HPDE6-E6E7 (cell line): ENCODE measurements around the gene MAP4K3.

Source experiments
- DNase-seq: peaks from one replicate; pipeline ENCODE4 v3.0.0; 2011; ENCODE audit warnings: missing footprints; ENCODE audit errors: extremely low spot score

The MAP4K3 gene

DNA sequence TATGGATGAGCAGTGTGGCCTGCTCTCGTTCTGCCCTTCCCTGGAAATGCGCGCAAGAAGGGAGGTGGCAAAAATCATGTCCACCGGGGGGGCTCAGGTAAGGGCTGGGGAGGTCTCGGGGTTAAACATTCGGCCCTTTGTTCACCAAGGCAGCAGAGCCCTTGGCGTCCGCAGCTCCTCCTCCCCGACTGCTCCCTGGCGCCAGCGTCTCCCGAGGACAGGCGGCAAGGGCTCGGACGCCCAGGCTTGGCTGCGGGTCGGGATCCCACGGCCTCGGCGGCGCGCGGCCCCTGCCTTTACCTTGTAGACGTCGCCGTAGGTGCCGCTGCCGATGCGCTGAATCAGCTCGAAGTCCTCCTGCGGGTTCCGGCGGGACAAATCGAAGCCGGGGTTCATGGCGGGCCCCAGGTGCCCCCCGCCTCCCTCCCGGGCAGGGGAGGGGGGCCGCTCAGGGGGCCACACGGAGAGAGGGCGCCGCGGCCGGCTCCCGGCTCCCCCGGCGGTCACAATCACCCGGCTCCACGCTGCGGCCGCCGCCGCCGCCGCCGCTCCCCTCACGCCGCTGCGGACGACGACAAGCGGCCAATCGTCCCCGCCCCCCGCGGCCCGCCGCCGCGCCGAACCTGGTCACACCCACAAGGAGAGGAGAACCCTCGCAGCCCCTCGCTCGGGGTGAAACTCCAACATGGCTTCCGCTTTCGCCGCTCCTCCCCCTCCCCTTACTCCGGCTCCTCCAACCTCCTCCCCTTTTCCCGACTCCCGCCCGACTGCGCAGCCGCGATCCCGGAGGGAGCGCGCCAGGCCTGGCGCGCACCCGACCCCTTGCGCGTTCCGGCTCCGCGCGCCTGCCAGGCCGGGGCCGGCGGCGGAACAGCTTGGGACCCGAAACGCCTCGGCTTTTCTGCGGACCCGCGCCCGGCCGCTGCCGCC is at the start of gene MAP4K3:
Gene MAP4K3, minus strand, starts transcription at position 694 of the 930 bp plus-strand sequence. Its CDS starts 298 bp downstream, at position 396.
- peak; percentile 92 for DNase-seq

DNA sequence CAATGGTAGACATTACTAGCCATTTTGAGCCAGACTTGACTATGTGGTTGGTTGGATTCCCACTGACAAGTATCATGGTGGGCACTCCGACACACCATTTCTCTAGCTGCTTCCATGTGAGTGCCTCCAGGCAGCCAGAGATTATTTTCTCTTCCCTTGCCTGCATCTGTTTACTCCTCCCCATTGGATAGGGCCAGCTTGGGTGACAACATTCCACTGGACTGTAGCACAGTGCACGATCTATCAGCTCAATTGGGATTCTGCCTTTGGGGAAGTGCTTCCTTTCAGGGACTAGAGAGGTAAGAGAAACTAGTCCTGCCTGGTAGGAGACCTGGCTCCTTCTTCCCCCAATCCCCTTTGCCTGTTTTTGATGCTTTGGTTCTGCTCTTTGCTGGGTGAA is 49.0 kb upstream of the MAP4K3 start:
- DNase-seq: no peak

DNA sequence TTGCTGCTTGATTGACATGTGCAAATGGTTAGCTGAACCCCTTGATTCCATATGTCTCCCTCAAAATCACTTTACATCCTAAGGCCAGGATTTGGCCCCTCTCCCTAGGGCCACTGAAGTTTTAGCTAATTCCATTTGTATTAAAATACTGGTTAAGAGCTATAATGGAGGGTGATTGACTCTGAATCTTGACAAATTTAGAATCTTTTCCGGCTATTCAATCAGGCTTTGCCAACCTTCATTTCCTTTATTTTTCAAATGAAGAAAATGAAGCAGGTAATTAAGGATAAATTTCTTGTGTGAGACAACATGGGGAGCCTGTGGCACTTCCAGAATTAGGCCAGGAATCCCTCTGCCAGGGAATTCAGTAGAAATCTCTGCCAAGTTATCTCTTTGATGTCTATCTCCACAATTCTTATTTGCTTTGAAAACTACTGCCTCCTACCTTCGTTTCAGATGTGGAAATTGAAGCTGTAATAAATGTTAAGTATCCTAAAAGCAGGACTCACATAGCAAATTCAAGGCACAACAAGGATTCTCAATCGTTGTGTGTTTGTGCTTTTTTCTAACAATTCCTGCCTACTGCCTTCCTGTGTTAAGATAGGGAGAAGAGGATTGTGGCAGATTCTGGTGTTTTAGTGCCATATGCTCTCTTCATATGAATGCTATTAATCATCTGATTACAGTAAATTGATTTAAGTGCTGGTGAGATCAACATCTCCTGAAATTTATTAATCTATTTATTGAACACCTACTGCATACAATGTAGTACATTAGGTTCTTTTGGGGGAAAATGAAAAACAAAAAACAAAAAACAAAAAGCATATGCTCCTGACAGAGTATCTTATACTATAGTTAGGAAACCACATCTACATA is 47.8 kb upstream of the MAP4K3 start:
- DNase-seq: no peak

DNA sequence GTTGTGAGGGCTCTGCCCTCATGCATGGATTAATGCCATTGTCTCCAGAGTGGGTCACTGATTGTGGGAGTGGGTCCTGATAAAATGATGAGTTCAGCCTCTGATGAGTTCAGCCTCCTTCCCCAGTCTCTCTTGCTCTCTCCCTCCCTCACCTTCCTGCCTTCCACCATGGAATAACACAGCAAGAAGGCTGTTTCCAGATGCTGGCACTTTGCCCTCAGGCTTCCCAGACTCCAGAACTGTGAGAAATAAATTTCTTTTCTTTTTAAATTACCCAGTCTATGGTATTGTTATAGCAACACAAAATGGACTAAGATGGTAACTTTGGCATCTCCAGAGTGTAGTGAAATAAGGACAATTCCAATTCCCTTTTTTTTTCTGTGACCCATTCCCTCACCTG is 47.1 kb upstream of the MAP4K3 start:
- DNase-seq: no peak

DNA sequence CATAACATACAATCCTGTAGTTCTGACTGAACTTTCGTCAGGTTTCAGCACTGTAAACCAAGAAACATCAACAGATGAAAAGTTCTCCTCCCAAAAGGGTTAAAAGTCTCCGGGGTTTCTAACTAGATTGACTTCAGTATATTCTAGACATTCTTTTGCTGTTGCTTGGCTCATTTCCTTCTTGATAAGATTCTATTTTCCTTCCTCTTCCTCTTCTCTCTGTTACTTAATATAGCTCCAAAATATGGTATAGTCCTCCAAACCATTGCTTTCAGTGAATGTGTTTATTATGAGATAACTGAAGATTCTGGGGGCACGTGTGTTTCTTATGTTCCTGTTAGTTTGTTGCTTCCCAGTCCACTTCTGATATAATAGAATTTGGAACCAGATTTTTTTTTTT is 46.4 kb upstream of the MAP4K3 start:
- no peak for DNase-seq

DNA sequence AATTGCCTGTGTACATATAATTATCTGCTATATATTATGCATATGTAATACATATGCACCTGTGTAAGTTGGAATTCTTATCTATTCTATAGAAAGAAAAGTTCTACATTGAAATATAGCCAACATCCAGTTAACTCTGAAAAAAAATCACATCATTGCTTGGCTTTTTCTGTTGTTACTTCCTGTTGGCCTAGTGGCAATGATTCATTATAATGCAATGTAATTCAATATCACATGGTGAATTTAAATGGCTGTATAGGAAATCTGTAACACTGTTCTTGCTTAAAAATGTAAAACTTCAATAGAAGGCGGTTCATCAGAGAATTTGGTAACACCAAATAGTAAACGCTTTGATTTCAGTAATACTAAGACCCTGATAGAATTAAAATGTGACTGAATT is 44.5 kb upstream of the MAP4K3 start:
- peak; percentile 38 for DNase-seq

DNA sequence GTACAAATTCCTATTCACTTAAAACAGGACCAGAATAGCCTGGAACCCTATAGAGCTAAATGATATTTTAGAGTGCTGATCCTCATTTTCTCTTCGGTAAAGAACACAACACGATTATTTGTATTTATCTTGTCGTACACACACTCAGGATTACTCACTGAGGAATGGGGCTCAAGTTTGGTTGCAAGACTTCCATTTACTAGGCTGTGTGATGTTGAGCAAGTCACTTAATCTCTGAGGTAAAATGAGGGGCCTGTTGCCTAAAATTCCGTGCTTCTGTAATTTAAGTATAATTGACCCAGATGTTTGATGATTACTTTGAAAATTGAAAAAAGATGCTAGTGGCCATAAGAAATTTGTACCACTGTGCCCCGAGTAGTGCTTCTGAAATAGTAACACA is 42.6 kb upstream of the MAP4K3 start:
- no peak for DNase-seq

DNA sequence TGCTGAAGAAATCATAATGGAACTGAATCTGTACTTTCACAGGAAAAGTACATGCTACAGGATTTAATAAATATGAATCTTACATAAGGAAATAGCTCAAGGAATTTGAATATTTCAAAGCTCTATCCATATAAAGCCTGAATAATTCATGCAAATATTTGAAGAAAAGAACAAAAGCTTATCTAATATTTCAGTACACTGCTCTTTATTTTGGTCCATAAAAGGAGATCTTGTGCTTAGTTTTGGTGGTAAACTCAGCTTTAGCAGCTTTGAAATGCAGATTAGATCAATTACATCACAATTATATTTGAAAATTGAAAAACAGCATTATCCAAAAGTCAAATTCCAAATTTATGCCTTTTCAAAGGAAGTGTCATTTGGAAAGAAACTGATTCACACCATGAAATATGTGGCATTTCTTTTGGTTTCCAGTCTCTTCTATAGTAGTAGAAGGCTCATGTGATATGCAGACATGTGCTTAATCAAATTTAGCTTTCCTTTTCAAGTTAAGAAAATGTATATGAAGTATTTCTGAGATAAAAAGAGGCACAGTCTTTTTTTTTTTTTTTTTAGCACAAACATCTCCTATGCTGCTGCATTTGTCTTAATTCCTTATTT is 42.1 kb upstream of the MAP4K3 start:
- no peak for DNase-seq

DNA sequence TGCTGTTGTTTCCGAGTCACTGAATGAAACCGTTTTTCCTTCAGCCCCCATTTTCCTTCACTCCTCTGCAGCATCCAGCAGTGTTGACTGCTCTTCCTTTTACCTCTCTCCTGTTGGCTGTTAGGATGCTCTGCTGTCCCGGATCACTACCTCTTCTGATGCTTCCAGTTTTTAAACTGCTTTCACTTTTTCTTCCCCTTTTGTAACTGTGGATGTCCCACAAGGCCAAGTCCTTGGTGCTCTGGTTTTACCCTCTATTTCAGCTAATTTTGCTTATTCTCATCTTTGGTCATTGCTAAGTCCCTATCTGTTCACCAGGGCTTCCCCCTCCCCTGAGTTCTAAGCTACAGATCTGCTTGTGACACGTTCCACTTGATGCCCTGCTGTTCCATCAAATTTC is 39.4 kb upstream of the MAP4K3 start:
- DNase-seq: no peak

DNA sequence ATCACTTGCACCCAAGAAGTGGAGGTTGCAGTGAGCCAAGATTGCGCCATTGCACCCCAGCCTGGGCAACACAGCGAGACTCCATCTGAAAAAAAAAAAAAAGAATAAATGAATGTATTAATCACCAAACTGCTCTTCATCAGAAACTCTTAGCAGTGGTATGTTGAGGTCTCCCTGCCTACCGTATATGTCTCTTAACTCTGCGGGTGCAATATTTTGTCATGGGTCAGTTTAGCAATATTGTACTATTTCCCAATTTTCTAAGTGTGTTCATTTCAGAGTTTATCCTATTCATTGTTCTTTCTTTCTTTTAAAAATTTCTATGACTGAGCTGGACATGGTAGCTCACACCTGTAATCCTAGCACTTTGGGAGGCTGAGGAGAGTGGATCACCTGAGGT is 37.9 kb upstream of the MAP4K3 start:
- no peak for DNase-seq

DNA sequence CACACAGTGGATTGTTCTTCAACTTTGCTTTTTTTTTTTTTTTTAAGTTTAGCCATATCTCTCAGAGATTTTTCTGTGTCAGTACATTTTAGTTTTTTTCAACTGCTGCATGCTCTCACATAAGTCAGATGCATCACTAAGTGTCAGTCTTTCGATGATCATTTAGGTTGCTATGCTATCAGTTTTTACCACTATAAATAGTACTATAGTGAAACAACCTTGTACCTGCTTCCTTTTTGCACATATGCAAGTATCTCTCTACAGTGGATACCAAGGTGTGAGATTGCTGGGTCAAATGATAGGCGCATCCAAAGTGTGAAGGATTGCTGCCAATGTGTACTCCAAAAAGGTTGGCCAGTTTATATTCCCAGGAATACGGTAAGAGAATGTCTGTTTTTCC is 33.5 kb upstream of the MAP4K3 start:
- DNase-seq: no peak

DNA sequence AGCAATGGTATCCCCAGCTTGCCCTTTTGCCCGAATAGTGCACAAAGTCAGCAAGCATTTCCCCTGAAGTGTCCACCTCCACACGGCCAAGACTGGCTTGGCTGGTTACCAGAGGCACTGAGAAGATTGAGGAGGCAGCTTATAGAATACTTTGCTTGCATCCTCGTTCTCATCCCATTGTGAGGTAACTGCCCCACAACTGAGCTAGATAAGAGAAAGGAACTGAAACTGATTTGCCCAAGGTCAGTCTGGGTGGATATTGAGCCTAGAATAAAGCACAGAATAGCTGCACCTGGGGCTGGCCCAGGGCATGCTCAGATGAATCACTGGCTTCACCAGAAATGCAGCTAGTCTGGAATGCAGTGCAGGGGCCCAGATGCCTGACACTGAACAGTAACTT is 32.7 kb upstream of the MAP4K3 start:
- peak; percentile 65 for DNase-seq

DNA sequence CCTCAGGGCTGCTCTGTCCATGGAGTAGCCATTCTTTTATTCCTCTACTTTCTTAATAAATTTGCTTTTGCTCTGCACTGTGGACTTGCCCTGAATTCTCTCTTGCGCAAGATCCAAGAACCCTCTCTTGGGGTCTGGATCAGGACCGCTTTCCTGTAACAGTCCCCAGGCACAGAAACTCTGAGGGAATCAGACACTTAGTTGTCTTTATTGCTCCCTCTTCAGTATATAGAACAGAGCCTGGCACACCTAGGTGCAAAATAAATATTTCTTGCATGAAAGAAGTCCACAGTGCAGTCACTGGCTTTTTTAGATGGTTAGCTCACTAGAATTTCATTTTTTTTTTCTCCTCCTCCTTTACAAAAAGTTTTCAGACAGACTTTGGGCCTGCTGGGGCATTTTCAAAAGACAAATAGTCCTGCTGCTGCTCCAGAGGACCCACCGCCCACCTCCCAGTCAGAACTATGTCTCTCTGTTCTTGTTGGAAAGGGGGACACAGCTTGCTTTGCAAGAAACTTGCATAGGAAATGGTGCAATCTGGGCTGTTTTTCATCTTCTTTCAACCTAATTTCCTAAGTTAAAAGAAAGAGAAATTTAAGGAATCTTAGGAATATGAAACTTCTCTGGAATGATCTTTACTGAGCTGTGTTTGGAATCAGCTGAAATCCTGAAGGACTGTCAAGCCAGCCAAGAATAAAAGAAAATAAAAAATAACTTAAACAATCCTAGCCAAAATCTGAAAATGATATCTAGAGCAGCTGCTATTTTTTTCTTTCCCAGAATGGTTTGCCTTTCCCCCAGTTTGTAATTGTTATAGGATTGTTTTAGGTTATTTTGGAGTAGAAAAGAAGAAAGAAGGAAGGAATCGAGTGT is 31.7 kb upstream of the MAP4K3 start:
- no peak for DNase-seq

DNA sequence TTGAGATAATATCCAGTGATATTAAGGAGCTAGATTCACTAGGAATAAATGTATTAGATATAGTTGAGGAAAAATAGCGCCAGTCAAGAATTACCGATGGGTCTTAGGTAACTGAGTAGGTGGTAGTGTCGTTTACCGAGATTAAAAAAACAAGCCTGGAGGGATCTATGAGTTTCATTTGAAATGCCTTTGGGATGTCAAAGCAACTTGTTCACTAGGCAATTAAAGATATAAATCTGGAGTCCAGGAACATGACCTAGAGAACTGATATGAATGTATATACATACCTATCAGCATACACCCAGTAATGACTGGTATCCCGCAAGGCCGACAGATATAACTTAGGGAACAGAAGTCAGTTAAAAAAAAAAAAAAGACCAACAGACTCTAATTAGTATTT is 29.2 kb upstream of the MAP4K3 start:
- DNase-seq: no peak

DNA sequence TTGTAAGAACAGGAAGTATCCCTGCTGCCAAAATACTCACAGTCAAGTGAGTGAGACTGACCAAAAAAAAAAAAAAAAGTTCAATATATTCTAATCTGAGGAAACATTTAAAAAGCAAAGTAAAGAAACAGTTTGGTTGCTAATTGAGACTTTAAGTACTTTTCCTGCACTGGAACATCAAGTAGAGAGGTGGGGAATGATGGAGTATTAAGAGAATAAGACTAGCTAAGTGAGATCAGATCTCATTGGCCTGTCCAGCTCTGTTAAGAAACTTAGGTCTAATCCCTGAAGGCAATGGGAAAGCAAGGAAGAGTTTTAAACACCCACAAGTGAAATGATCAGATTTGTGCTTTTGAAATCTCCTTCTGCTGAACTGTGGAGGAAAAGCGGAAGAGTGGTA is 27.8 kb upstream of the MAP4K3 start:
- no peak for DNase-seq

DNA sequence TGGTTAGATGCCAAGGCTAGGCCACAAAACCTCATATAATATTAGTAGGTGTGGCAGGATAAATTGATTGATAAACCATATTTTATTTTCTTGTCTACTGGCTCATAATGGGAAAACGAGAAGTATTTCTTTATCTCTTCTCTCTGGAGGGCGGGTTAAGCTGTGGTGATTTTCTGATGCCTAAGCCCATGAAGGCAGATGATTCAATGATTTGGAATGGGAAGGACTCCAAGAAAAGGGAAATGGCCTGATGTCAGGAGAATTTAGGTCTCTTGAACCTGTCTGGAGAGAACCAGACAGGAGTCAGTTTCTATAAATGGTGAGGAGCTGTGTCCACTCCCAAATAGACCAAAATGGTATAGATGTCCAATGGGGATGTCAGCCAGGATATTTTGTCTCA is 18.7 kb upstream of the MAP4K3 start:
- DNase-seq: no peak

DNA sequence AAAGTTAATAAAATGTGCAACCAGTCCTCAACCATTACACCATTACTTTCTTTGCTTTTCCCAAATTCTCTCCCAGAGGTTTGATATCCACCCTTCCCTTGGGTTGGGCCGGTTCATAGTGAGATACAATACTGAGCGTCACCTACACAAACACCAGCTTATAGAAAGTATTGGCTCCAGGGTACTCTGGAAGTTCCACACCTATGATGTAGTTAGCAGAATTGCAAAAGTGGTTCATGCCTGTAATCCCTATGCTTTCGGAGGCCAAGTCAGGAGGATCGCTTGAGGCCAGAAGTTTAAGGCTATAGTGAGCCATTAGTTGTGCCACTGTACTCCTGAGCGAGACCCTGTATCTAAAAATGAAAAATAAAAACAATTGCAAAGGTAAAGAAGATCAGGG is 15.3 kb upstream of the MAP4K3 start:
- DNase-seq: no peak

DNA sequence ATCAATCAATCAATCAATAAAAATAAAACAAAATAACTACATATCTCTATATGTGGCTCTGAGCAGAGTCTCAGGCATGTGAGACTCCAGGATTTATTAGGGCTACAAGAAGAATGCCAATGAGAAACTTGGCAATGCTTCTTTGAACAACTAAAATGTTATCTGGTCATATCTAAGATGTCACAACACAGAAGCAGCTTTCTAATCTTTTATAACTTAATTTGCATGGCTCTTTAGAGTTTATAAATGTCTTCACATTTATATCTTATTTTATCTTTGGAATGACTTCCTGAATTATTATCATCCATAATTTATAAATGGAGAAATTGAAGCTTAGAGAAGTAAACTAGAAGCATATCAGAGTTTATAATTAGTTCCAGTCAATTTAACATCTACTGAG is 14.9 kb upstream of the MAP4K3 start:
- DNase-seq: no peak

DNA sequence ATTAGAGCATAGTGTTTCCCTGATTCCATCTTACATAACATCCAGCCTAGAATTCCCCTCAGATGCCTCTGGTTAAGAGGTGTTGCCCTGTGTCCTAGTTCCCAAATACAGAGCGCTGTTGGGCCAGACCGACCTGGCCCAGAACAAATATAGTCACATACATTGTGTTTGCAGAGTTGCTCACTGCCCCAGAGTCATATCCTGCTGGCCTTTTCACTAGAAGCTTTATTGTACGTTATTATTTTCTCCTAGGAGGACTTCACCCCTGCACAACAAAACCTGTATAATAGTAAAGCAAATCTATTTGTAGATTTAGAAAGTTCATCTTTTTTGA is 11.1 kb upstream of the MAP4K3 start:
- DNase-seq: no peak

DNA sequence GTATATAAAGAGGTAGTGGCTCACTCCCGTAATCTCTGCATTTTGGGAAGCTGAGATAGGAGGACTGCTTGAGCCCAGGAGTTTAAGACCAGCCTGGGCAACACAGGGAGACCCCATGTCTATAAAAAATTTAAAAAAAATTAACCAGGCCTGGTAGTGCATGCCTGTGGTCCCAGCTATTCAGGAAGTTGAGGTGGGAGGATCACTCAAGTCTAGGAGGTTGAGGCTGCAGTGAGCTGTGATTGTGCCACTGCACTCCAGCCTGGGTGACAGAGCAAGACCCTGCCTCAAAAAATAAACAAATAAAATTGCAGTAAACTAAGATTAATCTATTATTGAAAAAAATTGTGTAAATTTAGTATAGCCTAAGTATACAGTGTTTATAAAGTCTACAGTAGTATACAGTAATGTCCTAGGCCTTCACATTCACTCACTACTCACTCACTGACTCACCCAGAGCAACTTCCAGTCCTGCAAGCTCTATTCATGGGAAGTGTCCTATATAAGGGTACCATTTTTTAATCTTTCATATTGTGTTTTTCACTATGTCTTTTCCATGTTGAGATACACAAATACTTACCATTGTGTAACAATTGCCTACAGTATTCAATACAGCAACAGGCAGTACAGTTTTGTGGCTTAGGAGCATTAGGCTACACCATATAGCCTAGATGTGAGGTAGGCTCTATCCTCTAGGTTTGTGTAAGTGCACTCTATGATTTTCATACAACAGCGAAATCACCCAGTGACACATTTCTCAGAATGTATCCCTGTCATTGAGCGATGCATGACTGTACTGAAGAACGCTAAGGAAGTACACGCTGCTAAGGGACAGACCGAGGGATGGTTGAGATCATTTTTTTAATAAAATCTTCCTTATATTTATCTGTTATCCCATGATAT is 10.4 kb upstream of the MAP4K3 start:
- DNase-seq: no peak
